ENCODE measurements around the gene SKIC2.
"Not testable (repeated sequence)": the region's sequence is repeated elsewhere in the genome, so short reads cannot be mapped to it uniquely, and the experiment has no call there.

Gene SKIC2

GRCh38 chr6:31958741-31959739 lies at the start of gene SKIC2, which contains the start of gene NELFE:
TSS of gene SKIC2 (plus strand) at chr6:31959175. CDS start at chr6:31959193, 18 bp downstream.
TSS of gene NELFE (minus strand) at chr6:31958971. CDS start at chr6:31958446, 525 bp downstream.
- ATAC-seq = peak; percentile 99 to 100

- not testable (repeated sequence) for ATAC-seq
These were observed 49.7 kb upstream of the SKIC2 start for GRCh38 chr6:31909298-31909697.

- ATAC-seq = no peak
These were observed 47.0 kb upstream of the SKIC2 start for GRCh38 chr6:31911826-31912585.

GRCh38 chr6:31915351-31915750 lies 43.6 kb upstream of the SKIC2 start:
- ATAC-seq = no peak

- ATAC-seq = no peak
These were observed 43.2 kb upstream of the SKIC2 start for GRCh38 chr6:31915756-31916155.

- no peak for ATAC-seq
These were observed 40.8 kb upstream of the SKIC2 start for GRCh38 chr6:31918069-31918720.

- no peak for ATAC-seq
These were observed 39.2 kb upstream of the SKIC2 start for GRCh38 chr6:31919624-31920303.

GRCh38 chr6:31920811-31921210 lies 38.2 kb upstream of the SKIC2 start:
- ATAC-seq = no peak

GRCh38 chr6:31922942-31923341 lies 36.0 kb upstream of the SKIC2 start:
- no peak for ATAC-seq

- ATAC-seq = no peak
These were observed 31.6 kb upstream of the SKIC2 start, which contains the start of gene C2 for GRCh38 chr6:31927242-31927862. TSS of gene C2 (plus strand) at chr6:31927717. CDS start at chr6:31927753, 36 bp downstream.

GRCh38 chr6:31927863-31928671 lies 30.9 kb upstream of the SKIC2 start:
- ATAC-seq = no peak

- no peak for ATAC-seq
These were observed 30.4 kb upstream of the SKIC2 start for GRCh38 chr6:31928672-31928939.

- ATAC-seq = no peak
These were observed 28.0 kb upstream of the SKIC2 start for GRCh38 chr6:31930962-31931361.

GRCh38 chr6:31932137-31932536 lies 26.8 kb upstream of the SKIC2 start:
- not testable (repeated sequence) for ATAC-seq

- no peak for ATAC-seq
These were observed 25.4 kb upstream of the SKIC2 start for GRCh38 chr6:31933537-31933936.

GRCh38 chr6:31935021-31935420 lies 24.0 kb upstream of the SKIC2 start:
- no peak for ATAC-seq

- no peak for ATAC-seq
These were observed 23.2 kb upstream of the SKIC2 start for GRCh38 chr6:31935823-31936222.

- ATAC-seq = no peak
These were observed 18.7 kb upstream of the SKIC2 start for GRCh38 chr6:31940256-31940664.

- ATAC-seq = no peak
These were observed 15.2 kb upstream of the SKIC2 start for GRCh38 chr6:31943742-31944141.

- ATAC-seq = no peak
These were observed 13.8 kb upstream of the SKIC2 start for GRCh38 chr6:31945154-31945506.

Measured in activated CD4-positive, CD25-positive, alpha-beta regulatory T cell treated with anti-CD3 and anti-CD28 coated beads, Interleukin-2, amount 50 U/mL, for 24 hours (primary cell).